ENCODE results near the gene SORCS3.

The SORCS3 gene

DNA sequence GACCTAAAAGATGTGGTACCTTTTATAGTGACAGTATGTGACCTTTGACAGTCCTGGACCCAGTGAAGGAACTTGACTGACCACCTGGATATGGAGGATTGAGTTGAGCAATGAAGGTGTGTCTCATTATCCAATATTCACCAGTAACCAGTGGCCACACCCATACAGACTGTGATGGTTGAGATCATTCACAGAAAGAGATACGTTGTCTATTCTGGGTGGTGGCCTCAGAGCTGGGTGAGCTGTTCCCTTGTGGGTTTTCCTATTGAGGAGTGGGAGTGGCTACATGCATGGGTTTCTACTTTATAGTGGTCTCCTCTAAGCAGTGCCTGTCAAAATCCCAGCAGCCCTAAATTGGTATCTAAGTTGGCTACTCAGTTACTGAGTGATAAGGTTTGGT lies 507.4 kb downstream of the SORCS3 start:
- no peak for TF ChIP-seq ZFX (IDR thresholded peaks at IDR 0.05)
- TF ChIP-seq, protein P1, sequence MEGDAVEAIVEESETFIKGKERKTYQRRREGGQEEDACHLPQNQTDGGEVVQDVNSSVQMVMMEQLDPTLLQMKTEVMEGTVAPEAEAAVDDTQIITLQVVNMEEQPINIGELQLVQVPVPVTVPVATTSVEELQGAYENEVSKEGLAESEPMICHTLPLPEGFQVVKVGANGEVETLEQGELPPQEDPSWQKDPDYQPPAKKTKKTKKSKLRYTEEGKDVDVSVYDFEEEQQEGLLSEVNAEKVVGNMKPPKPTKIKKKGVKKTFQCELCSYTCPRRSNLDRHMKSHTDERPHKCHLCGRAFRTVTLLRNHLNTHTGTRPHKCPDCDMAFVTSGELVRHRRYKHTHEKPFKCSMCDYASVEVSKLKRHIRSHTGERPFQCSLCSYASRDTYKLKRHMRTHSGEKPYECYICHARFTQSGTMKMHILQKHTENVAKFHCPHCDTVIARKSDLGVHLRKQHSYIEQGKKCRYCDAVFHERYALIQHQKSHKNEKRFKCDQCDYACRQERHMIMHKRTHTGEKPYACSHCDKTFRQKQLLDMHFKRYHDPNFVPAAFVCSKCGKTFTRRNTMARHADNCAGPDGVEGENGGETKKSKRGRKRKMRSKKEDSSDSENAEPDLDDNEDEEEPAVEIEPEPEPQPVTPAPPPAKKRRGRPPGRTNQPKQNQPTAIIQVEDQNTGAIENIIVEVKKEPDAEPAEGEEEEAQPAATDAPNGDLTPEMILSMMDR (conservative IDR thresholded peaks at IDR 0.05) = no peak
- H3K27ac ChIP-seq = no peak overlapping the region

DNA sequence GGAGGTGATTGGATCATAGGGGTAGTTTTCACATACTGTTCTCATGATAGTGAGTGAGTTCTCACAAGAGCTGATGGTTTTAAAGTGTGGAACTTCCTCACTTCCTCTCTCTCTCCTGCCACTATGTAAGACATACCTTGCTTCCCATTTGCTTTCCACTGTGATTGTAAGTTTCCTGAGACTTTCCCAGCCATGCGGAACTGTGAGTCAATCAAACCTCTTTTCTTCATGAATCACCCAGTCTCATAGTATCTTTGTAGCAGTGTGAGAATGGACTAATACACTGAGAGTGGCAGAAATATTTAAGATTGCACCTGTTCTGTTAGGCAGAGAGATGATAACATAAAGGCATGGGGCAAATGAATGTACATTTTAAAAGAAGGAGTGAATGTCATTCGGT lies 507.8 kb downstream of the SORCS3 start:
- no peak for TF ChIP-seq ZFX (IDR thresholded peaks at IDR 0.05)
- TF ChIP-seq, protein P1 (conservative IDR thresholded peaks at IDR 0.05) = no peak
- H3K27ac ChIP-seq = no peak overlapping the region

DNA sequence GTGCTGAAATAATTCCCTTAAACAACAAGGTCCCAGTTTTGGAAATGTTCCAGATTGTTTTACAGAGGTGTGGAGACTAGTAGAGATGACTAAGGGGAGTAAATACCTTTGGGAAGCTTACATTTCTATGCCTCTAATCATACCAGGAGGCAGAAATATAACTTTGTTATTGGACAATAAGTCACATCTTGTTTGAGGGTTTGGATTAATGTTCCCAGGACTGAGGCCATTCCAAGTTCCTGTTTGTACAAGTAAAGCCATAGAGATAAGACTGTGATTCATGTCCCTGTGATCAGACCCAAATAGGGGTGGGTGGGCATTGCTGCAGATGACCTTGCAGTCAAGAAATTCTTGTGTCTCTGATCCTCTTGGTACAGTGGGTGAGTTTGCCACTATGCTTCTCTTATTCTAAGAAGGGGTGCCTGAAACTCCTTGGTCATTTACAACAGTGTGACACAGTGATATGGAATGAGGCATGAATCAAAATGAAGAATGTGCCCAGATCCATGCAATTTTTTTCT lies 508.3 kb downstream of the SORCS3 start:
- H3K27ac ChIP-seq = no peak overlapping the region
- TF ChIP-seq, protein P1 (conservative IDR thresholded peaks at IDR 0.05) = no peak
- no peak for TF ChIP-seq ZFX (IDR thresholded peaks at IDR 0.05)

DNA sequence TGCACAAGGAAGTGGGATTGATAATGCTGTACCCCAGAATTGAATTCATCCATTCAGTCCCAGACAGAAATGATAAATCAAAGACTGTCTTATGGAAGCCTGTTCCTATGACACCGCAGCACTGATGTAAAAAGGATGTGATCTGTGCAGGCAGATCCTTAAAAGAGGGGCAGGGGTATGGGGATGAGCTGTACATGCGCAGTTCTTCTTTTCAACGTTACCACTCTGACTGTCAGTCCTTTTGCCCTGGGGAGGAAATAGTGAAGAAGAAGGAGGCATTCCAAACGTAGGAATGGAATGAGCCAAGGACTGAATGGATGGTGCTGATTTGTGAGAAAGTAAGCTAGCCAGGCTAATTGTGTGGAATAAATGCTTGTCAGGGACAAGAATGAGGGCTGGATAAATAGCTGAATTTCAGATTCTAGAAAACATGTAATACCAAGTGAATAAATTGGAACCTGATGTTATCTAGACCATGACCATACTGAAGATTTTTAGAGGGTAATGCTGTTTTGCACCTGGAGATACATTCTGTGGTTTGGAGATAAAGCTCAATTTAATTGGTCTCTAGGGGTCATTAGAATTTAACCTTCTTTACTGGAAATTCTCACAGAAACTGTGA lies 509.3 kb downstream of the SORCS3 start:
- no peak overlapping the region for H3K27ac ChIP-seq
- TF ChIP-seq ZFX (IDR thresholded peaks at IDR 0.05) = no peak
- TF ChIP-seq, protein P1 (conservative IDR thresholded peaks at IDR 0.05) = no peak

DNA sequence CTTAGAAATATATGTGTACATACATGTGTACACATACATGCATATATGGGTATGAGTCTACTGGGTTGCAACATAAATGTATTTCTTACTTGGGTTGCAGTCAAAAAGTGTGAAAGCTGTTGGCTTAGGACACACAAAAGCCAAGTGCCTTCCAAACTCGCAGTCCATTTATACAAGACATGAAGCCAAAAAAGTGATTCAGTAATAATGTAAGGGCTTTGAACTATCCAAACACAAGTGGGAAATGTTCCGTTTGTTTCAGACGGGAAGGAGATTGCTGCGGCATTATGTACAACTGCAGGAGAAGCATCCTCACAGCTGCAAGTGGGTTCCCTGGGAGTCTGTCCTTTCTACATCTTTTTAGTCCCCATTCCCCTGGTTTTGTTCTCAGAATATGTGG lies 513.6 kb downstream of the SORCS3 start:
- TF ChIP-seq, protein P1 (conservative IDR thresholded peaks at IDR 0.05) = no peak
- TF ChIP-seq ZFX (IDR thresholded peaks at IDR 0.05) = no peak

DNA sequence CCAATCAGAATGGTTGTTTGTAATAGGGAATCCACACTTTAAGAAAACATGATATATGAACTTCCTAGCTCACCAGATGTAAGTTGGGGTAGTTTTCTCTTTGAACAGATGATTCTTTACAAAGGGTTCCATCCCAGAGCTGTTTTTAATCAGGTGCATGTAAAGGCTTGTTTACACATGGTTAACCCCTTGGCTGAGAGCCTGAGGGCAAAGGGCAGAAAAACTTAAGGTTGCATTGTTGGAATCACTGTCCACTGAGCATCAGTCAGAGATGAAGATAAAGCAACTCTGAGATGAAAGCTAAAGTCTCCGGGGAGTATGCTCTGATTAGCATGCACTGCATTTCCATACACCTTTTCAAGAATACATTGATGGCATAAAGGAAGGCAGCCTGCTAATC lies 518.2 kb downstream of the SORCS3 start:
- TF ChIP-seq ZFX (IDR thresholded peaks at IDR 0.05) = no peak
- TF ChIP-seq, protein P1 (conservative IDR thresholded peaks at IDR 0.05) = no peak
- no peak overlapping the region for H3K27ac ChIP-seq

More for the DNA sequence above, 513.6 kb downstream of the SORCS3 start:
- no peak overlapping the region for H3K27ac ChIP-seq

DNA sequence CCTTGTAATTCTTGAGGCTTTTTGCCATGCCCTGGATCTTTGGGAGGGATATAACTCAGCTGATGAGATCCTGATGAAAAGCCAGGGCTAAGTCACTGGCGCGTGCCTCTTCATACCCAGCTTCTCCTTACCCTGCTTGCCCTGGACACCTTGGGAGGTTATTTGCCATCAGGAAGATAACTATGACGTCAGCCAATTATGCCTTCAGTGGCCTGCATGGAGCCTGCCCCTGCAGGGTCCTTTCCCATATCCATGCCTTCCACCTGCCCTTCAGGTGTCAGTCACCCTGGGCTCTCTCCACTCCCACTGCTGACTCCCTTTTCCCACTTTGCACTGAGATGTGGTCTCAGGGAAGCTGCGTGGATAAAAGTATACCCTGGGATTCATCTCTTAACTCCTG lies 520.1 kb downstream of the SORCS3 start:
- no peak for TF ChIP-seq ZFX (IDR thresholded peaks at IDR 0.05)
- TF ChIP-seq, protein P1 (conservative IDR thresholded peaks at IDR 0.05) = no peak
- H3K27ac ChIP-seq = no peak overlapping the region

Measured in C4-2B (cell line).